B cell (primary cell): Measurements from ENCODE around the gene GCKR. TPM values are rescaled to one million over a fixed set of nuclear protein-coding genes. Genes with fewer than 3 reads are reported as not detected.

Experiments
- ATAC-seq: fragments of 200-7000 bp; cut with Tn5 transposase; one replicate; pipeline ENCODE4 v1.10.0; 2021; ENCODE audit warnings: low read depth, mild to moderate bottlenecking, moderate number of reproducible peaks, moderate library complexity
- CTCF ChIA-PET: fragments of 350-600 bp; sonication (Branson Sonifier 250); formaldehyde crosslinking; loops from one replicate; lab custom pipeline; 2021; ENCODE audit warnings: antibody characterized with exemption, inconsistent platforms; lab: Charles Lee
- POLR2A ChIA-PET: fragments of 350-600 bp; sonication (Branson Sonifier 250); formaldehyde crosslinking; loops from one replicate; lab custom pipeline; 2021; ENCODE audit warnings: antibody characterized with exemption; lab: Charles Lee
- DNase-seq: peaks from one replicate; pipeline ENCODE4 v3.0.0; 2013
- H2AFZ ChIP-seq: 2 replicates; pipeline ENCODE4 v1.6.1; 2012; ENCODE audit warnings: mild to moderate bottlenecking, low read depth, low read length; ENCODE audit not compliant: insufficient read depth, poor library complexity, severe bottlenecking
- H3K27ac ChIP-seq, 2 donors: 1 replicate in 1 of 2; 2 replicates in 1 of 2; pipeline ENCODE4 v1.5.1; 2012 to 2013; ENCODE audit warnings: low read length in 2 of 2, mild to moderate bottlenecking in 2 of 2, moderate library complexity in 1 of 2
- H3K27me3 ChIP-seq, 4 experiments: fragments of 200-600 bp in 1 of 4; sonication (generic) in 1 of 4; replicated peaks in 1 of 4; 1 replicate in 2 of 4; 2 replicates in 2 of 4; pipeline versions ENCODE4 v1.6.1 to v1.7.0; 2013 to 2016; ENCODE audit warnings: low read length in 3 of 4, mild to moderate bottlenecking in 2 of 4, mixed read lengths in 1 of 4, moderate library complexity in 1 of 4; ENCODE audit not compliant: insufficient read depth in 4 of 4, control insufficient read depth in 3 of 4; ENCODE audit errors: control extremely low read depth in 1 of 4
- H3K36me3 ChIP-seq, 2 experiments: replicated peaks in 1 of 2; 1 replicate in 1 of 2; 2 replicates in 1 of 2; pipeline versions ENCODE4 v1.6.1 to v1.7.1; 2013; ENCODE audit warnings: low read length in 1 of 2; ENCODE audit not compliant: insufficient read depth in 2 of 2, control insufficient read depth in 1 of 2; ENCODE audit errors: control extremely low read depth in 1 of 2, extremely low read depth in 1 of 2
- H3K4me1 ChIP-seq, 2 donors: fragments of 200-600 bp in 1 of 2; sonication (generic) in 1 of 2; 1 replicate in 1 of 2; 2 replicates in 1 of 2; pipeline versions ENCODE4 v1.5.1 to v1.6.1; 2013 to 2017; ENCODE audit warnings: low read length in 2 of 2; ENCODE audit not compliant: control insufficient read depth in 2 of 2, insufficient read depth in 2 of 2
- H3K4me2 ChIP-seq: replicated peaks from 2 replicates; pipeline ENCODE3; 2012; ENCODE audit warnings: mild to moderate bottlenecking, low read depth, low read length; ENCODE audit not compliant: poor library complexity, severe bottlenecking
- H3K4me3 ChIP-seq, 5 experiments: fragments of 200-600 bp in 1 of 5; sonication (generic) in 1 of 5; 1 replicate in 3 of 5; 2 replicates in 2 of 5; pipeline versions ENCODE4 v1.5.1 to v1.7.0; 2011 to 2016; ENCODE audit warnings: low read length in 4 of 5, mild to moderate bottlenecking in 4 of 5, low read depth in 2 of 5, control low read depth in 1 of 5, moderate library complexity in 1 of 5; ENCODE audit not compliant: insufficient read depth in 1 of 5; ENCODE audit errors: control extremely low read depth in 1 of 5, extremely low read depth in 1 of 5
- H3K79me2 ChIP-seq: fragments of 200-600 bp; sonication (generic); one replicate; pipeline ENCODE4 v1.6.0; 2016; ENCODE audit warnings: low read length; ENCODE audit not compliant: control insufficient read depth, insufficient read depth
- H3K9ac ChIP-seq: fragments of 200-600 bp; sonication (generic); 2 replicates; pipeline ENCODE4 v1.6.1; 2017; ENCODE audit warnings: mild to moderate bottlenecking, low read length, moderate library complexity
- H3K9me3 ChIP-seq, 3 donors: one replicate each; pipeline versions ENCODE4 v1.6.1 to v1.7.1; 2013; ENCODE audit warnings: low read length in 2 of 3; ENCODE audit not compliant: control insufficient read depth in 2 of 3, insufficient read depth in 1 of 3; ENCODE audit errors: control extremely low read depth in 1 of 3
- H4K20me1 ChIP-seq: 2 replicates; pipeline ENCODE4 v1.6.0; 2012; ENCODE audit warnings: mild to moderate bottlenecking, low read length; ENCODE audit not compliant: insufficient read depth, control insufficient read depth, poor library complexity, severe bottlenecking
- H3K27ac Mint-ChIP-seq: one replicate; pipeline ENCODE4 v1.8.0; 2021; ENCODE audit warnings: mixed read lengths
- H3K27me3 Mint-ChIP-seq: one replicate; pipeline ENCODE4 v1.8.0; 2021; ENCODE audit warnings: mixed read lengths
- H3K4me1 Mint-ChIP-seq: one replicate; pipeline ENCODE4 v1.8.0; 2021; ENCODE audit warnings: mixed read lengths
- H3K4me3 Mint-ChIP-seq: one replicate; pipeline ENCODE4 v1.8.0; 2021; ENCODE audit warnings: mixed read lengths
- H3K9me3 Mint-ChIP-seq: one replicate; pipeline ENCODE4 v1.8.0; 2022; ENCODE audit warnings: mixed read lengths; ENCODE audit not compliant: insufficient read depth
- EZH2 ChIP-seq: IDR thresholded peaks from 2 replicates; pipeline ENCODE4 v1.6.1; 2012; ENCODE audit warnings: borderline replicate concordance, low read depth, mild to moderate bottlenecking, moderate library complexity, low read length; ENCODE audit not compliant: insufficient read depth, poor library complexity, severe bottlenecking
- WGBS: methylation state at CpG from one replicate; pipeline ENCODE4 v1.1.5; 2013; ENCODE audit warnings: missing lambda C conversion rate; ENCODE audit not compliant: insufficient coverage; 5-methylcytosine and 5-hydroxymethylcytosine counted together
- intact Hi-C: fragments of 100-400 bp; cut with micrococcal nuclease; formaldehyde crosslinking; loops from one replicate; pipeline ENCODE4 v1.10.0; 2022
- polyA plus RNA-seq: library from polyadenylated mRNA; depleted of rRNA; stranded (reverse); fragments of >200 nt; gene quantifications from 2 replicates; pipeline ENCODE4 v1.2.3, GENCODE V29; 2012
- total RNA-seq, 2 donors: library from RNA; stranded (reverse); fragments of 120-200 nt in 1 of 2; gene quantifications; 1 replicate in 1 of 2; 2 replicates in 1 of 2; pipeline versions ENCODE4 v1.2.3 to v1.2.4, GENCODE V29; 2013 to 2022
- TF ChIP-seq, protein P1 (sequence below): fragments of 200-600 bp; IDR thresholded peaks from one replicate; pipeline ENCODE4 v1.8.0; 2022; ENCODE audit warnings: antibody characterized with exemption, mild to moderate bottlenecking

Gene GCKR
- total and polyA plus RNA-seq, 2 donors (not counting 1 experiment from before 2014, with no cell fraction given) = not detected

DNA sequence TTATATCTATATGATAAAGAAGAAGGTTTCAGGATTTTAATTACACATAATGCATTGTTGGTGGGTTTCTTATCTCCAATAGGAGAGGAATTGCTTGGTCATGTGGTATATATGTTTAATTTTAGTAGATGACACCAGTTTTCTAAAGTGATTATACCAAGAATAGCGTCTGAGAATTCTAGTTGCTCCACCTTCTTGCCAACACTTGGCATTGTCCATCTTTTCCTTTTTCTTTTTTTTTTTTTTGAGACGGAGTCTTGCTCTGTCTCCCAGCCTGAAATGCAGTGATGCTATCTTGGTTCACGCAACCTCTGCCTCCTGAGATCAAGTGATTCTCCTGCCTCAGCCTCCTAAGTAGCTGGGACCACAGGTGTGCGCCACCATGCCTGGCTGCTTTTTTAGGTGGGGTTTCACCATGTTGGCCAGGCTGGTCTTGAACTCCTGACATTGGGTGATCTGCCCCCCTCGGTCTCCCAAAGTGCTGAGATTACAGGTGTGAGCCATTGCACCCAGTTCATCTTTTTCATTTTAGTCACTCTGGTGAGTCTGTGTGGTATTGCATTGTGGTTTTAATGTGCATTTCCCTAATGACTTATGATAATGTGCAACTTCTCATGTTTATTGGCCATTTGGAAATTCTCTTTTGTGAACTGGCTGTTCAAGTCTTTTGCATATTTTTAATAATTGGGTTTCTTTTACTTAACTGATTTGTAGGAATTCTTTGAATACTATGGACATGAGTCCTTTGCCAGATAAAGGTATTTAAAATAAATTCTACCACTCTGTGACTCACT lies 48.9 kb downstream of the GCKR start:
- H3K4me3 Mint-ChIP-seq = no peak overlapping the region

DNA sequence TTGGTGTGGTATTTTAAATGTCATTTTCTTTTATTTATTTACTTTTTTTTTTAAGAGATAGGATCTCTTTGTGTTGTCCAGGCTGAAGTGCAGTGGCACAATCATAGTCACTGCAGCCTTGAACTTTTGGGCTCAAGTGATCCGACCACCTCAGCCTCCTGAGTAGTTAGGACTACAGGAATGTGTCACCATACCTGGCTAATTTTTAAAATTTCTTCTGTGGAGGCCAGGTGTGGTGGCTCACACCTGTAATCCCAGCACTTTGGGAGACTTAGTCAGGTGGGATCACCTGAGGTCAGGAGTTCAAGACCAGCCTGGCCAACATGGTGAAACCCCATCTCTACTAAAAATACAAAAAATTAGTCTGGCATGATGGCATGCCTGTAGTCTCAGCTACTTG lies 52.7 kb downstream of the GCKR start:
- Histone ChIP-seq H3K4me3 (no peak overlapping the region), H3K27ac (no peak overlapping the region), H3K79me2 (no peaks in the 10 kb centered on the region), H3K4me1 (no peaks in the 10 kb centered on the region), H3K9ac (no peak overlapping the region), H3K9me3 (no peaks in the 10 kb centered on the region), H3K36me3 (no peaks in the 10 kb centered on the region), H4K20me1 (no peaks in the 10 kb centered on the region), H3K27me3 (peaks cover 0 to 3% (median 2%) of the 10 kb centered on the region in 4 experiments), H3K4me2 (no peak overlapping the region), H2AFZ (no peak overlapping the region)
- Mint-ChIP-seq H3K4me3 (no peak overlapping the region), H3K27me3 (peaks cover 12% of the 10 kb centered on the region), H3K27ac (no peak overlapping the region), H3K9me3 (peaks cover 4% of the 10 kb centered on the region), H3K4me1 (no peaks in the 10 kb centered on the region)
- 80% methylated on average over 1 of the region's 1 CpG for WGBS
- ATAC-seq = no peak
- DNase-seq = no peak
- CTCF ChIA-PET = no interaction called here
- TF ChIP-seq, protein P1, sequence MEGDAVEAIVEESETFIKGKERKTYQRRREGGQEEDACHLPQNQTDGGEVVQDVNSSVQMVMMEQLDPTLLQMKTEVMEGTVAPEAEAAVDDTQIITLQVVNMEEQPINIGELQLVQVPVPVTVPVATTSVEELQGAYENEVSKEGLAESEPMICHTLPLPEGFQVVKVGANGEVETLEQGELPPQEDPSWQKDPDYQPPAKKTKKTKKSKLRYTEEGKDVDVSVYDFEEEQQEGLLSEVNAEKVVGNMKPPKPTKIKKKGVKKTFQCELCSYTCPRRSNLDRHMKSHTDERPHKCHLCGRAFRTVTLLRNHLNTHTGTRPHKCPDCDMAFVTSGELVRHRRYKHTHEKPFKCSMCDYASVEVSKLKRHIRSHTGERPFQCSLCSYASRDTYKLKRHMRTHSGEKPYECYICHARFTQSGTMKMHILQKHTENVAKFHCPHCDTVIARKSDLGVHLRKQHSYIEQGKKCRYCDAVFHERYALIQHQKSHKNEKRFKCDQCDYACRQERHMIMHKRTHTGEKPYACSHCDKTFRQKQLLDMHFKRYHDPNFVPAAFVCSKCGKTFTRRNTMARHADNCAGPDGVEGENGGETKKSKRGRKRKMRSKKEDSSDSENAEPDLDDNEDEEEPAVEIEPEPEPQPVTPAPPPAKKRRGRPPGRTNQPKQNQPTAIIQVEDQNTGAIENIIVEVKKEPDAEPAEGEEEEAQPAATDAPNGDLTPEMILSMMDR = no peak
- no peak for TF ChIP-seq EZH2
- POLR2A ChIA-PET = no interaction called here
- intact Hi-C loops = no loop called here

More for the DNA sequence above, 48.9 kb downstream of the GCKR start:
- 60% methylated on average over 3 of the region's 5 CpGs for WGBS
- Histone ChIP-seq H3K27me3 (no peaks in the 10 kb centered on the region), H3K4me1 (no peaks in the 10 kb centered on the region), H4K20me1 (no peaks in the 10 kb centered on the region), H3K36me3 (no peaks in the 10 kb centered on the region), H3K4me2 (no peak overlapping the region), H3K27ac (no peak overlapping the region), H3K9ac (no peak overlapping the region), H3K4me3 (no peak overlapping the region), H2AFZ (no peak overlapping the region), H3K79me2 (no peaks in the 10 kb centered on the region), H3K9me3 (no peaks in the 10 kb centered on the region)
- no peak for ATAC-seq
- TF ChIP-seq EZH2 = no peak
- TF ChIP-seq, protein P1 = no peak
- Mint-ChIP-seq H3K27ac (no peak overlapping the region), H3K9me3 (peaks cover 4% of the 10 kb centered on the region), H3K4me1 (no peaks in the 10 kb centered on the region), H3K27me3 (no peaks in the 10 kb centered on the region)
- ChIA-PET CTCF (no interaction called here), POLR2A (interaction anchor here (0.7 kb wide), 1 partner anchor 686 kb away, joined by 3 read pairs; no protein-coding TSS in a partner anchor)
- DNase-seq = no peak
- intact Hi-C loops = no loop called here
